Activated naive CD4-positive, alpha-beta T cell treated with anti-CD3 and anti-CD28 coated beads, Interleukin-2, amount 50 U/mL, for 16 hours (primary cell): ENCODE data around the gene TMEM79.
"Not testable (repeated sequence)": the region's sequence is repeated elsewhere in the genome, so short reads cannot be mapped to it uniquely, and the experiment has no call there.

ENCODE experiments used
- DNase-seq: peaks from one replicate; pipeline ENCODE4 v3.0.0-alpha.2; 2020

TMEM79 gene

GRCh38 chr1:156316909-156317308 lies 32.8 kb downstream of the TMEM79 start:
- no peak for DNase-seq

GRCh38 chr1:156319664-156320063 lies 35.5 kb downstream of the TMEM79 start:
- no peak for DNase-seq

- no peak for DNase-seq
Measured at GRCh38 chr1:156320560-156320959, 36.4 kb downstream of the TMEM79 start.

- DNase-seq: not testable (repeated sequence)
Measured at GRCh38 chr1:156323179-156323578, 39.1 kb downstream of the TMEM79 start.

- DNase-seq: no peak
Measured at GRCh38 chr1:156336242-156336641, 52.1 kb downstream of the TMEM79 start.

- no peak for DNase-seq
Measured at GRCh38 chr1:156337052-156337887, 53.1 kb downstream of the TMEM79 start.

GRCh38 chr1:156337888-156338179 lies 53.7 kb downstream of the TMEM79 start:
- DNase-seq: peak; percentile 31

GRCh38 chr1:156338180-156338976 lies 54.3 kb downstream of the TMEM79 start, which contains the start of the genes CCT3 and TSACC:
Gene CCT3, minus strand, starts transcription at chr1:156338292. Its CDS starts 108 bp downstream, at chr1:156338184.
Gene TSACC, plus strand, starts transcription at chr1:156338526. Its CDS starts 1,232 bp downstream, at chr1:156339758.
- DNase-seq: peak; percentile 98
